Germinal center (tissue), 1 donor: Measurements from ENCODE around the gene MFN2.

Source experiments
- DNase-seq: peaks from one replicate; pipeline ENCODE4 v3.0.0; 2012; ENCODE audit warnings: mixed read lengths, low spot score

Gene MFN2

GRCh38 chr1:11960715-11961114 lies 19.5 kb upstream of the MFN2 start:
- DNase-seq: no peak

- no peak for DNase-seq
Measured at GRCh38 chr1:11961230-11961629, 19.0 kb upstream of the MFN2 start.

- DNase-seq: no peak
Measured at GRCh38 chr1:11963622-11964021, 16.6 kb upstream of the MFN2 start.

- no peak for DNase-seq
Measured at GRCh38 chr1:11964656-11965055, 15.6 kb upstream of the MFN2 start.

GRCh38 chr1:11967028-11967547 lies 13.2 kb upstream of the MFN2 start:
- DNase-seq: peak; percentile 44

GRCh38 chr1:11970441-11971185 lies 9.6 kb upstream of the MFN2 start:
- DNase-seq: no peak

GRCh38 chr1:11977625-11978024 lies 2.6 kb upstream of the MFN2 start:
- no peak for DNase-seq

- no peak for DNase-seq
Measured at GRCh38 chr1:11978301-11978700, 1.9 kb upstream of the MFN2 start.

- no peak for DNase-seq
Measured at GRCh38 chr1:11979028-11979850, 1.0 kb upstream of the MFN2 start.

GRCh38 chr1:11980676-11980972 lies 380 bp downstream of the MFN2 start:
- DNase-seq: no peak

- no peak for DNase-seq
Measured at GRCh38 chr1:11981378-11982009, 1.2 kb downstream of the MFN2 start.

- no peak for DNase-seq
Measured at GRCh38 chr1:11982010-11982392, 1.8 kb downstream of the MFN2 start.

- DNase-seq: no peak
Measured at GRCh38 chr1:11984121-11984520, 3.9 kb downstream of the MFN2 start.

GRCh38 chr1:11984576-11984975 lies 4.3 kb downstream of the MFN2 start:
- no peak for DNase-seq

GRCh38 chr1:11985171-11985570 lies 4.9 kb downstream of the MFN2 start:
- no peak for DNase-seq

GRCh38 chr1:11985851-11986250 lies 5.6 kb downstream of the MFN2 start:
- DNase-seq: no peak

GRCh38 chr1:11989669-11990068 lies 9.4 kb downstream of the MFN2 start:
- DNase-seq: no peak

GRCh38 chr1:11990303-11991032 lies 10.2 kb downstream of the MFN2 start:
- DNase-seq: no peak

GRCh38 chr1:11991969-11992676 lies 11.9 kb downstream of the MFN2 start:
- DNase-seq: no peak

GRCh38 chr1:11997081-11997850 lies 17.0 kb downstream of the MFN2 start:
- no peak for DNase-seq

GRCh38 chr1:11998636-11999035 lies 18.4 kb downstream of the MFN2 start:
- DNase-seq: no peak
